Measurements from ENCODE around the gene NATD1. TPM values are rescaled to one million over a fixed set of nuclear protein-coding genes. Genes with fewer than 3 reads are reported as not detected.
A peak's percentile ranks its signal among the peaks of the same experiment; 100 is the strongest.

Gene NATD1
- total RNA-seq, 2 donors from 2014 or later: 16.5 to 26.3 TPM

DNA sequence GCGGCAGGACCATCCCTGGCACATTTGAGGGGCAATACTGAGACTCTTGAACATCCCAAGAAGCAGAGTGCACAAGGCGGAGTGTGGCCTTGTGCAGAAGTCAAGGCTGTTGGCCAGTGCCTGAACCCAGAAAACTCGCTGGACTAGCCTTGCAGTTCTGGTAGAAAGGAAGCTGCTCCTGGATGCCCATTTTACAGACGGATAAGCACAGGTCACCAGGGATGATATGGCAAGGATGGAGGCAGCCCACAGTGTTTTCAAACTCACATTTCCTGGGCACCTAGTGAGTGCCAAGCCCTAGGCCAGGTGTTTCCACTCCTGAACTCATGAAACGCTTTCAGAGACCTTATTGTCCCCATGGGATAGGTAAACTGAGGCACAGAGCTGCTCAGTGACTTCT is 29.6 kb upstream of the NATD1 start:
- intact Hi-C loops (cut with DNase I): no loop called here

DNA sequence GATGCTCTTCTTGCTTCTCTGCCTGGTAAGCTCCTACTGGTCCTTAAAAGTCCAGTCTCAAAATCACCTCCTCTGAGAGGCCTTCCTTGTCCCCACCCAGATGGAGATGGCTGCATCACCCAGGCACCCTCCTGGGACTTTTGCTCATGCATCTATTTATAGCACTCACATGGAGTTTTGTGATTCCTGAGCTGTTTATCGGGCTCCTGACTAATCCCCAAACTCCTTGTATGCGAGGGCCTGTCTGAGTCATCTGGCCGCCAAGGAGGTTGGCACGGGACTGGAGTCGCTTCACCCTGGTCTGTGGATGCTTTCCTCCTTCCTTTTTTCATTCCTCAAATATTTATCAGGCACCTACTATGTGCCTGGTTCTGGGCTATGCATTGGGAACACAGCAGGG is 29.0 kb upstream of the NATD1 start:
- Histone ChIP-seq H3K4me1 (replicated peaks) (peaks cover 12% of the 10 kb centered on the region), H3K27me3 (replicated peaks; ENCODE audit: insufficient read depth) (no peaks in the 10 kb centered on the region), H3K36me3 (no peaks in the 10 kb centered on the region), H3K4me3 (no peak overlapping the region), H3K9me3 (no peaks in the 10 kb centered on the region), H3K27ac (no peak overlapping the region)
- WGBS: 49% methylated on average over 5 of the region's 5 CpGs
- intact Hi-C loops (cut with DNase I): no loop called here
- no peak for DNase-seq (ENCODE audit: low spot score)
- TF ChIP-seq POLR2AphosphoS5 (IDR thresholded peaks at IDR 0.05) (peak; percentile 37), POLR2A (IDR thresholded peaks at IDR 0.05) (no peak)

More for the DNA sequence above, 29.6 kb upstream of the NATD1 start:
- no peak for TF ChIP-seq POLR2A (IDR thresholded peaks at IDR 0.05)
- TF ChIP-seq CTCF (IDR thresholded peaks at IDR 0.05): no peak
- TF ChIP-seq POLR2AphosphoS5 (IDR thresholded peaks at IDR 0.05): no peak
- 87% methylated on average over 5 of the region's 5 CpGs for WGBS
- Histone ChIP-seq H3K4me3 (no peak overlapping the region), H3K9me3 (no peaks in the 10 kb centered on the region), H3K27ac (peak overlapping the region in 1 of 2 donors; percentile 9), H3K36me3 (no peaks in the 10 kb centered on the region), H3K27me3 (replicated peaks; ENCODE audit: insufficient read depth) (no peaks in the 10 kb centered on the region), H3K4me1 (replicated peaks) (peaks cover 18% of the 10 kb centered on the region)
- no peak for DNase-seq (ENCODE audit: low spot score)

DNA sequence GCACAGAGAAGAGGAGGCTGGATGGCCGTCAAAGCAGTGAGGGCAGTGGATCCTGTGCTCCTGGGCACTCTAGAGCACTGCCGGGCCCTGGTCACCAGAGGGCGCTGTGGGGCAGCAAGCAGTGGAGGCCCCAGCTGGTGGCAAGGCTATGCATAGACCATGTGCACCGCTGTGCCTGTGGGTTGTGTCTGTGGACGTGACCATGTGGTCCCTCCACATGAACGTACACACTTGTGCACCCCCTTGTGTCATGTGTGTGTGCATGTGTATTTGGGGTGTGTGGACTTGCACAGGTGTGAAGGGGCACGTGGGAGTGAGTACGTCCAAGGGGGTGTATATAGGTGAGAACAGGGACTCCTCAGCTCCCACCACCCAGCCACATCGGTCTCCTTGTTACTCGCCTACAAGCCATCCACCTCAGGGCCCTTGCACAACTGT is 26.9 kb upstream of the NATD1 start:
- H3K4me3 ChIP-seq: no peak overlapping the region
- H3K36me3 ChIP-seq: no peaks in the 10 kb centered on the region
- intact Hi-C loops (cut with DNase I): loop anchor here (2.0 kb wide), 1 partner anchor 233 kb away; no protein-coding TSS in a partner anchor
- H3K4me1 ChIP-seq (replicated peaks): peaks cover 7% of the 10 kb centered on the region
- no peak overlapping the region for H3K27ac ChIP-seq
- DNase-seq (ENCODE audit: low spot score): peak; percentile 77
- H3K9me3 ChIP-seq: no peaks in the 10 kb centered on the region
- WGBS: 35% methylated on average over 9 of the region's 10 CpGs
- no peaks in the 10 kb centered on the region for H3K27me3 ChIP-seq (replicated peaks; ENCODE audit: insufficient read depth)
- TF ChIP-seq CTCF (IDR thresholded peaks at IDR 0.05) (peak; percentile 79 to 97 (median 88)), POLR2AphosphoS5 (IDR thresholded peaks at IDR 0.05) (peak; percentile 51), POLR2A (IDR thresholded peaks at IDR 0.05) (no peak)

GRCh38 chr17:21279582-21279981 is 26.4 kb upstream of the NATD1 start:
- WGBS: 87% methylated on average over 6 of the region's 6 CpGs
- intact Hi-C loops (cut with DNase I): loop anchor here (5.0 kb wide), 2 partner anchors 67 to 152 kb away; partner anchors contain the start of genes DHRS7B and TMEM11
- Histone ChIP-seq H3K27ac (no peak overlapping the region), H3K9me3 (no peaks in the 10 kb centered on the region), H3K4me1 (replicated peaks) (peaks cover 9% of the 10 kb centered on the region), H3K36me3 (no peaks in the 10 kb centered on the region), H3K4me3 (no peak overlapping the region), H3K27me3 (replicated peaks; ENCODE audit: insufficient read depth) (no peaks in the 10 kb centered on the region)
- no peak for TF ChIP-seq POLR2AphosphoS5 (IDR thresholded peaks at IDR 0.05)
- DNase-seq (ENCODE audit: low spot score): no peak

DNA sequence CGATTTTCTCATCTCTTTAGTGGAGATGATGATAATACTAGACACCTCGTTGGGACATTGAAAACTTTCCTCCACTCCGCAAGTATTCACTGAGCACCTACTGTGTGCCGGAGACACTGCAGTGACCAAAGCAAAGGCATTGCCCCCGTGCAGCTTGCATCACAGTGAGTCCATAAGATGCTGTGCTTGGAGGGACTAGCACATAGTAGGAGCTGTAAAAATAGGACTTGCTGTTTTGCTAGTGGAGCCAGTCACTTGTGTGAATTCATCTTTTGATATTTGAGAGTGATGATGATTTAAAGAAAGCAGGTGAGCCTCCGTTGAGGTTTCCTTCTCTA is 26.0 kb upstream of the NATD1 start:
- Histone ChIP-seq H3K4me3 (no peak overlapping the region), H3K36me3 (no peaks in the 10 kb centered on the region), H3K27me3 (replicated peaks; ENCODE audit: insufficient read depth) (no peaks in the 10 kb centered on the region), H3K9me3 (no peaks in the 10 kb centered on the region), H3K4me1 (replicated peaks) (peaks cover 9% of the 10 kb centered on the region), H3K27ac (no peak overlapping the region)
- intact Hi-C loops (cut with DNase I): loop anchor here (5.0 kb wide), 2 partner anchors 67 to 152 kb away; partner anchors contain the start of genes DHRS7B and TMEM11
- no peak for DNase-seq (ENCODE audit: low spot score)
- WGBS: 88% methylated on average over 6 of the region's 6 CpGs
- no peak for TF ChIP-seq POLR2A (IDR thresholded peaks at IDR 0.05)

GRCh38 chr17:21278450-21279197 is 25.4 kb upstream of the NATD1 start:
- TF ChIP-seq POLR2A (IDR thresholded peaks at IDR 0.05): no peak
- peak in 1 of 4 experiments; percentile 36 for TF ChIP-seq CTCF (IDR thresholded peaks at IDR 0.05)
- peak; percentile 66 for TF ChIP-seq POLR2AphosphoS5 (IDR thresholded peaks at IDR 0.05)
- Histone ChIP-seq H3K27me3 (replicated peaks; ENCODE audit: insufficient read depth) (no peaks in the 10 kb centered on the region), H3K36me3 (no peaks in the 10 kb centered on the region), H3K9me3 (no peaks in the 10 kb centered on the region), H3K27ac (no peak overlapping the region), H3K4me1 (replicated peaks) (peaks cover 5% of the 10 kb centered on the region), H3K4me3 (no peak overlapping the region)
- WGBS: 65% methylated on average over 8 of the region's 8 CpGs
- intact Hi-C loops (cut with DNase I): loop anchor here (5.0 kb wide), 2 partner anchors 66 to 151 kb away; partner anchors contain the start of genes DHRS7B and TMEM11
- DNase-seq (ENCODE audit: low spot score): no peak
